HepG2 (cell line): ENCODE results near the gene LGALS1. TPM values are rescaled to one million over a fixed set of nuclear protein-coding genes. Genes with fewer than 3 reads are reported as not detected.

Experiments used
- CREB3 ChIP-seq: sonication (generic); formaldehyde crosslinking; IDR thresholded peaks from 2 replicates; pipeline ENCODE4 v1.5.0; 2020; ENCODE audit warnings: missing genetic modification reagents
- GATAD2A ChIP-seq: IDR thresholded peaks from 2 replicates; pipeline ENCODE4 v1.6.1; 2016
- GLI4 ChIP-seq: sonication (generic); formaldehyde crosslinking; IDR thresholded peaks from 2 replicates; pipeline ENCODE4 v1.5.1; 2020; ENCODE audit warnings: missing genetic modification reagents, mild to moderate bottlenecking, moderate library complexity, borderline replicate concordance
- GPN1 ChIP-seq: sonication (generic); formaldehyde crosslinking; IDR thresholded peaks from 2 replicates; pipeline ENCODE4 v1.5.1; 2020; ENCODE audit warnings: missing genetic modification reagents, borderline replicate concordance
- JUNB ChIP-seq: sonication (generic); formaldehyde crosslinking; IDR thresholded peaks from 2 replicates; pipeline ENCODE4 v1.8.0; 2022; ENCODE audit warnings: missing genetic modification reagents, mild to moderate bottlenecking, borderline replicate concordance
- KLF16 ChIP-seq, 2 experiments: sonication (generic) in 1 of 2; formaldehyde crosslinking in 1 of 2; IDR thresholded peaks; 2 replicates each; pipeline versions ENCODE4 v1.6.1 to v1.8.0; 2016 to 2023; ENCODE audit warnings: missing genetic modification reagents in 2 of 2, missing compliant biosample characterization in 1 of 2
- MEF2D ChIP-seq: sonication (generic); formaldehyde crosslinking; IDR thresholded peaks from 2 replicates; pipeline ENCODE4 v1.5.1; 2020; ENCODE audit warnings: mild to moderate bottlenecking, missing genetic modification reagents
- MTERF4 ChIP-seq: sonication (generic); formaldehyde crosslinking; IDR thresholded peaks from 2 replicates; pipeline ENCODE4 v1.8.0; 2023; ENCODE audit warnings: mild to moderate bottlenecking, missing genetic modification reagents
- NFIB ChIP-seq: sonication (generic); formaldehyde crosslinking; IDR thresholded peaks from 2 replicates; pipeline ENCODE4 v1.9.0; 2021; ENCODE audit warnings: missing genetic modification reagents, mild to moderate bottlenecking, borderline replicate concordance
- NR1H2 ChIP-seq: sonication (generic); formaldehyde crosslinking; IDR thresholded peaks from 2 replicates; pipeline ENCODE4 v1.8.1; 2022; ENCODE audit warnings: low read depth, missing genetic modification reagents, borderline replicate concordance
- POGZ ChIP-seq: sonication (generic); formaldehyde crosslinking; IDR thresholded peaks from 2 replicates; pipeline ENCODE4 v1.4.0; 2020; ENCODE audit warnings: mild to moderate bottlenecking, missing genetic modification reagents
- RBM39 ChIP-seq: fragments of 200-400 bp; formaldehyde crosslinking; IDR thresholded peaks from one replicate; pipeline ENCODE4 v1.6.1; 2018; ENCODE audit warnings: antibody characterized with exemption, mild to moderate bottlenecking, low read depth, low read length; ENCODE audit not compliant: poor library complexity, severe bottlenecking
- RFXANK ChIP-seq: IDR thresholded peaks from 2 replicates; pipeline ENCODE4 v1.6.1; 2016
- TEAD2 ChIP-seq: sonication (generic); formaldehyde crosslinking; IDR thresholded peaks from 2 replicates; pipeline ENCODE4 v1.9.0; 2021; ENCODE audit warnings: missing genetic modification reagents
- TEAD3 ChIP-seq: optimal IDR thresholded peaks from 2 replicates; pipeline ENCODE3; 2016; ENCODE audit warnings: borderline replicate concordance
- THRA ChIP-seq: sonication (generic); formaldehyde crosslinking; IDR thresholded peaks from 2 replicates; pipeline ENCODE4 v1.4.0; 2020; ENCODE audit warnings: missing genetic modification reagents, borderline replicate concordance
- ZNF17 ChIP-seq: sonication (generic); formaldehyde crosslinking; IDR thresholded peaks from 2 replicates; pipeline ENCODE4 v1.5.0; 2020; ENCODE audit warnings: mild to moderate bottlenecking, missing genetic modification reagents
- ZNF256 ChIP-seq: sonication (generic); formaldehyde crosslinking; conservative IDR thresholded peaks from 2 replicates; pipeline ENCODE4 v1.4.0; 2020; ENCODE audit warnings: missing genetic modification reagents
- ZNF510 ChIP-seq: sonication (generic); formaldehyde crosslinking; IDR thresholded peaks from 2 replicates; pipeline ENCODE4 v1.4.0; 2020; ENCODE audit warnings: low read depth, mild to moderate bottlenecking, missing genetic modification reagents
- ZNF562 ChIP-seq: sonication (generic); formaldehyde crosslinking; IDR thresholded peaks from 2 replicates; pipeline ENCODE4 v1.8.0; 2022; ENCODE audit warnings: missing genetic modification reagents, borderline replicate concordance
- ZNF646 ChIP-seq: sonication (generic); formaldehyde crosslinking; IDR thresholded peaks from 2 replicates; pipeline ENCODE4 v1.9.0; 2021; ENCODE audit warnings: mild to moderate bottlenecking, missing genetic modification reagents
- ZNF83 ChIP-seq: sonication (generic); formaldehyde crosslinking; IDR thresholded peaks from 2 replicates; pipeline ENCODE4 v1.4.0; 2020; ENCODE audit warnings: missing genetic modification reagents, mild to moderate bottlenecking, borderline replicate concordance
- polyA plus RNA-seq, 8 experiments: library from polyadenylated mRNA; depleted of rRNA in 3 of 8; stranded (reverse) in 7 of 8; unstranded in 1 of 8; fragments of >200 nt; fragmentation: Illumina TruSeq in 4 of 8; extraction: Trizol in 4 of 8; gene quantifications; 2 replicates each; pipeline versions ENCODE4 v1.2.1 to v1.2.3, GENCODE V29; 2011 to 2016; ENCODE audit warnings: low read depth in 4 of 8, missing spikeins in 1 of 8, mixed read lengths in 1 of 8; ENCODE audit not compliant: insufficient read depth in 1 of 8
- total RNA-seq, 5 experiments: library from RNA; depleted of rRNA; stranded (reverse); fragments of >200 nt; fragmentation: Illumina TruSeq; extraction: Trizol; gene quantifications; 2 replicates each; pipeline ENCODE4 v1.2.3, GENCODE V29; 2016; ENCODE audit warnings: low read depth in 1 of 5

Gene LGALS1
- total and polyA plus RNA-seq, 2 of the 13 experiments (the other 11 are each of a cell fraction or from before 2014, with no cell fraction given) = 103 to 858 TPM

- 0 out of 2 replicates have a peak, but pooled peaks have one; percentile 51 for TF ChIP-seq CREB3 (CRISPR knock-in tag)
- no peak for TF ChIP-seq NR1H2 (CRISPR knock-in tag)
- no peak for TF ChIP-seq ZNF562 (CRISPR knock-in tag)
- TF ChIP-seq RFXANK = no peak
- TF ChIP-seq RBM39 = no peak
- TF ChIP-seq ZNF17 (CRISPR knock-in tag) = no peak
- no peak for TF ChIP-seq ZNF256
- TF ChIP-seq KLF16 (CRISPR knock-in tag; IDR thresholded peaks at IDR 0.05) = no peak
- TF ChIP-seq MTERF4 = no peak
- no peak for TF ChIP-seq GLI4
- no peak for TF ChIP-seq ZNF83 (CRISPR knock-in tag)
- TF ChIP-seq THRA = peak; percentile 3; the same call in 1 of the 2 replicates
- no peak for TF ChIP-seq MEF2D (CRISPR knock-in tag)
- TF ChIP-seq JUNB (CRISPR knock-in tag) = no peak
- TF ChIP-seq GPN1 (CRISPR knock-in tag) = no peak
- TF ChIP-seq ZNF510 (CRISPR knock-in tag) = no peak
- TF ChIP-seq GATAD2A (CRISPR knock-in tag) = 0 out of 2 replicates have a peak, but pooled peaks have one; percentile 3
- no peak for TF ChIP-seq TEAD3 (CRISPR knock-in tag)
- TF ChIP-seq TEAD2 (CRISPR knock-in tag) = no peak
- peak; percentile 9; the same call in 1 of the 2 replicates for TF ChIP-seq POGZ (CRISPR knock-in tag)
- TF ChIP-seq NFIB (CRISPR knock-in tag) = no peak
- no peak for TF ChIP-seq ZNF646
These were observed 42.3 kb upstream of the LGALS1 start (continued) for GRCh38 chr22:37633089-37633624.
